IMR-90 (cell line): ENCODE results near the gene MIA2. TPM values are rescaled to one million over a fixed set of nuclear protein-coding genes. Genes with fewer than 3 reads are reported as not detected.
"Not testable (repeated sequence)": the region's sequence is repeated elsewhere in the genome, so short reads cannot be mapped to it uniquely, and the experiment has no call there.

Experiments
- ATAC-seq: fragments of 200-7000 bp; cut with Tn5 transposase; 2 replicates; pipeline ENCODE4 v1.9.1; 2020; ENCODE audit warnings: low read depth, mild to moderate bottlenecking, moderate library complexity
- BruUV-seq: library from RNA; stranded (reverse); fragments of 400-500 nt; replicated peaks from 2 replicates; lab custom pipeline; 2021; lab: Mats Ljungman, UMichigan
- CTCF ChIA-PET: fragments of 300-600 bp; formaldehyde crosslinking; extraction: SDS; loops from one replicate; lab custom pipeline; 2021; ENCODE audit warnings: antibody characterized with exemption; lab: Yijun Ruan, JAX
- POLR2A ChIA-PET: fragments of 300-600 bp; sonication (Branson Sonifier 250); formaldehyde crosslinking; loops from one replicate; lab custom pipeline; 2022; ENCODE audit warnings: antibody characterized with exemption; ENCODE audit not compliant: unreplicated experiment; lab: Charles Lee
- DNase-seq: peaks from one replicate; pipeline ENCODE4 v3.0.0; 2013
- H2AFZ ChIP-seq: replicated peaks from 2 replicates; pipeline ENCODE3; 2013; ENCODE audit warnings: low read length, mild to moderate bottlenecking; ENCODE audit not compliant: poor library complexity
- H2AK5ac ChIP-seq: 2 replicates; pipeline ENCODE4 v1.6.1; 2013; ENCODE audit warnings: low read depth, low read length, inconsistent platforms
- H2AK9ac ChIP-seq: replicated peaks from 2 replicates; pipeline ENCODE3; 2013; ENCODE audit warnings: mild to moderate bottlenecking, low read depth, low read length, moderate library complexity; ENCODE audit not compliant: poor library complexity
- H2BK120ac ChIP-seq: 2 replicates; pipeline ENCODE4 v1.6.1; 2013; ENCODE audit warnings: low read depth, low read length, inconsistent platforms
- H2BK15ac ChIP-seq: 3 replicates; pipeline ENCODE4 v1.6.1; 2013; ENCODE audit warnings: low read depth, low read length, inconsistent platforms
- H2BK20ac ChIP-seq: 2 replicates; pipeline ENCODE4 v1.6.1; 2013; ENCODE audit warnings: low read depth, mild to moderate bottlenecking, inconsistent platforms, low read length, moderate library complexity
- H2BK5ac ChIP-seq: 2 replicates; pipeline ENCODE4 v1.6.1; 2013; ENCODE audit warnings: mild to moderate bottlenecking, low read depth, low read length, inconsistent platforms; ENCODE audit not compliant: poor library complexity, severe bottlenecking
- H3K14ac ChIP-seq: replicated peaks from 2 replicates; pipeline ENCODE4 v1.6.1; 2013; ENCODE audit warnings: low read depth, low read length, inconsistent platforms
- H3K18ac ChIP-seq: 2 replicates; pipeline ENCODE4 v1.6.1; 2013; ENCODE audit warnings: low read depth, low read length, control low read depth
- H3K23ac ChIP-seq: 2 replicates; pipeline ENCODE4 v1.6.1; 2013; ENCODE audit warnings: low read depth, low read length, inconsistent platforms
- H3K27ac ChIP-seq: 2 replicates; pipeline ENCODE4 v1.5.1; 2013; ENCODE audit warnings: mild to moderate bottlenecking, control low read depth, low read length; ENCODE audit not compliant: insufficient read depth
- H3K27me3 ChIP-seq: 2 replicates; pipeline ENCODE4 v1.6.1; 2013; ENCODE audit warnings: low read length; ENCODE audit not compliant: control insufficient read depth, insufficient read depth
- H3K36me3 ChIP-seq: 2 replicates; pipeline ENCODE4 v1.6.1; 2013; ENCODE audit warnings: low read length, mixed read lengths; ENCODE audit not compliant: control insufficient read depth, insufficient read depth
- H3K4ac ChIP-seq: 2 replicates; pipeline ENCODE4 v1.6.1; 2013; ENCODE audit warnings: low read depth, low read length, inconsistent platforms
- H3K4me1 ChIP-seq: 2 replicates; pipeline ENCODE4 v1.6.1; 2013; ENCODE audit warnings: low read length, mixed read lengths; ENCODE audit not compliant: control insufficient read depth, insufficient read depth
- H3K4me2 ChIP-seq: 2 replicates; pipeline ENCODE4 v1.6.1; 2013; ENCODE audit warnings: low read depth, mild to moderate bottlenecking, control low read depth, low read length, moderate library complexity
- H3K4me3 ChIP-seq: 2 replicates; pipeline ENCODE4 v1.5.1; 2013; ENCODE audit warnings: low read depth, mild to moderate bottlenecking, control low read depth, low read length, moderate library complexity; ENCODE audit not compliant: insufficient read depth
- H3K56ac ChIP-seq: 2 replicates; pipeline ENCODE4 v1.6.1; 2013; ENCODE audit warnings: low read length, inconsistent platforms; ENCODE audit not compliant: insufficient read depth; ENCODE audit errors: extremely low read depth
- H3K79me1 ChIP-seq, 2 experiments: 2 replicates each; pipeline ENCODE4 v1.6.1; 2013; ENCODE audit warnings: low read length in 2 of 2, inconsistent platforms in 1 of 2, low read depth in 1 of 2
- H3K9ac ChIP-seq: 2 replicates; pipeline ENCODE4 v1.6.1; 2013; ENCODE audit warnings: low read depth, low read length, control low read depth
- H3K9me1 ChIP-seq: 2 replicates; pipeline ENCODE4 v1.6.1; 2013; ENCODE audit warnings: low read length, inconsistent platforms; ENCODE audit not compliant: insufficient read depth
- H3K9me3 ChIP-seq: 2 replicates; pipeline ENCODE4 v1.6.1; 2013; ENCODE audit warnings: low read length; ENCODE audit not compliant: control insufficient read depth, insufficient read depth
- H4K20me1 ChIP-seq: 2 replicates; pipeline ENCODE4 v1.6.1; 2013; ENCODE audit warnings: low read length, inconsistent platforms; ENCODE audit not compliant: insufficient read depth
- H4K5ac ChIP-seq: 2 replicates; pipeline ENCODE4 v1.6.1; 2013; ENCODE audit warnings: mild to moderate bottlenecking, low read depth, low read length, control low read depth
- H4K8ac ChIP-seq, 2 experiments: 2 replicates each; pipeline ENCODE4 v1.6.1; 2013; ENCODE audit warnings: low read depth in 2 of 2, low read length in 2 of 2, control low read depth in 1 of 2, inconsistent platforms in 1 of 2
- H4K91ac ChIP-seq: 2 replicates; pipeline ENCODE4 v1.6.1; 2013; ENCODE audit warnings: low read depth, low read length, inconsistent platforms; ENCODE audit not compliant: insufficient read depth
- POLR2A ChIP-seq: IDR thresholded peaks from 2 replicates; pipeline ENCODE4 v1.6.1; 2012; ENCODE audit warnings: mild to moderate bottlenecking, low read depth, low read length
- RFX5 ChIP-seq: IDR thresholded peaks from 2 replicates; pipeline ENCODE4 v1.8.0; 2012; ENCODE audit warnings: low read depth, mild to moderate bottlenecking, low read length, moderate library complexity
- WGBS, 2 experiments: methylation state at CpG; one replicate each; pipeline versions ENCODE4 v1.1.5 to v1.1.7; 2013; ENCODE audit warnings: missing lambda C conversion rate in 2 of 2; ENCODE audit not compliant: insufficient read length in 1 of 2; ENCODE audit errors: extremely low coverage in 2 of 2; 5-methylcytosine and 5-hydroxymethylcytosine counted together
- dilution Hi-C: fragments of 300-500 bp; cut with HindIII; formaldehyde crosslinking; loops from one replicate; pipeline ENCODE4 v1.14.3; 2018; ENCODE audit warnings: low sequenced_read_pairs; ENCODE audit not compliant: unreplicated experiment
- in situ Hi-C: fragments of 300-500 bp; cut with MboI; formaldehyde crosslinking; loops from 3 replicates; pipeline ENCODE4 v1.14.3; 2019; ENCODE audit warnings: low sequenced_read_pairs, inconsistent platforms, mixed read lengths
- intact Hi-C: fragments of 100-400 bp; cut with micrococcal nuclease; formaldehyde crosslinking; loops from 2 replicates; pipeline ENCODE4 v1.10.0; 2022
- polyA plus RNA-seq, 3 experiments: library from polyadenylated mRNA; depleted of rRNA; stranded (reverse); fragments of >200 nt; gene quantifications; 2 replicates each; pipeline ENCODE4 v1.2.3, GENCODE V29; 2012; ENCODE audit warnings: low replicate concordance in 1 of 3
- total RNA-seq: library from RNA; depleted of rRNA; stranded (reverse); fragments of >200 nt; gene quantifications from 2 replicates; pipeline ENCODE4 v1.2.3, GENCODE V29; 2012

Gene MIA2
- total and polyA plus RNA-seq, 2 of the 4 experiments (the other 2 are of a cell fraction): 3.9 to 6.8 TPM

- Histone ChIP-seq H3K36me3 (peaks cover 6% of the 10 kb centered on the region), H2AFZ (no peak overlapping the region), H3K14ac (no peak overlapping the region), H3K9me1 (0 out of 2 replicates have a peak, but pooled peaks cover 3% of the 10 kb centered on the region), H3K56ac (no peak overlapping the region), H3K4ac (no peak overlapping the region), H3K79me1 (peaks cover 15 to 28% of the 10 kb centered on the region in 2 experiments), H4K20me1 (0 out of 2 replicates have a peak, but pooled peaks cover 3% of the 10 kb centered on the region), H3K4me3 (no peak overlapping the region), H4K91ac (no peak overlapping the region), H4K5ac (no peak overlapping the region), H2BK120ac (no peak overlapping the region), H3K27me3 (no peaks in the 10 kb centered on the region), H3K18ac (no peak overlapping the region), H3K23ac (no peak overlapping the region), H3K4me2 (no peak overlapping the region), H2BK20ac (no peak overlapping the region), H3K9ac (no peak overlapping the region), H2BK15ac (no peak overlapping the region), H3K4me1 (no peaks in the 10 kb centered on the region), H3K27ac (no peak overlapping the region), H2AK5ac (no peak overlapping the region), H3K9me3 (no peaks in the 10 kb centered on the region), H2BK5ac (no peak overlapping the region), H4K8ac (no peak overlapping the region), H2AK9ac (no peak overlapping the region)
- 83% methylated on average over 1 of the region's 3 CpGs; no CpG with 5 or more reads in 1 of the 2 experiments for WGBS, 2 experiments
- TF ChIP-seq RFX5 (no peak), POLR2A (no peak)
- dilution Hi-C loops: no loop called here
- in situ Hi-C loops: no loop called here
- CTCF ChIA-PET: no interaction called here
- intact Hi-C loops: no loop called here
- ATAC-seq (no peak), DNase-seq (no peak)
- BruUV-seq: no TSS peak
- POLR2A ChIA-PET: no interaction called here
These were observed 45.8 kb downstream of the MIA2 start for GRCh38 chr14:39279515-39279914.

DNA sequence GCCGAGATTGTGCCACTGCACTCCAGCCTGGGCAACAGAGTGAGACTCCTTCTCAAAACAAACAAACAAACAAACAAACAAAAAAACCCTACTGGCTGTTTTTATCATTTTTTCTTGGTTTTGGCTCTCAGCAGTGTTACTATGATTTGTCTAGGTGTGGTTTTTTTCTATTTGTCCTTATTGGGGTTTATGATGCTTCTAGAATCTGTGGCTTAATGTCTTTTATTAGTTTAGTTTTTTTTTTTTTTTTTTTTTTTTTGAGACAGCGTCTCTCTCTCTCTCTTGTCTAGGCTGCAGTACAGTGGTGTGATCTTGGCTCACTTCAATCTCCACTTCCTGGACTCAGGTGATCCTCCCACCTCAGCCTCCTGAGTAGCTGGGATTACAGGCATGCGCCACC is 47.0 kb downstream of the MIA2 start:
- DNase-seq, H3K56ac ChIP-seq, H4K91ac ChIP-seq, H4K5ac ChIP-seq, H2AK5ac ChIP-seq, dilution Hi-C loops, H2AFZ ChIP-seq, H4K20me1 ChIP-seq, H3K27me3 ChIP-seq, H4K8ac ChIP-seq, H3K9me3 ChIP-seq, H3K14ac ChIP-seq, H3K18ac ChIP-seq, H3K4me3 ChIP-seq, H2BK120ac ChIP-seq, H3K27ac ChIP-seq, H2AK9ac ChIP-seq, H3K4me1 ChIP-seq, H3K9ac ChIP-seq, H3K23ac ChIP-seq, in situ Hi-C loops, BruUV-seq, H2BK5ac ChIP-seq, POLR2A ChIA-PET, ATAC-seq, H2BK20ac ChIP-seq, H3K36me3 ChIP-seq, H3K9me1 ChIP-seq, intact Hi-C loops, H3K4ac ChIP-seq, H2BK15ac ChIP-seq, H3K4me2 ChIP-seq: not testable (repeated sequence)
- CTCF ChIA-PET: interaction anchor here (0.5 kb wide), 1 partner anchor 100 kb away, joined by 5 read pairs; no protein-coding TSS in a partner anchor
- WGBS, 2 experiments: no CpG with 5 or more reads among the region's 3 CpGs
- peaks cover 15 to 24% of the 10 kb centered on the region in 2 experiments for H3K79me1 ChIP-seq
